H1 (cell line): Measurements from ENCODE around the gene GADD45GIP1. TPM values are rescaled to one million over a fixed set of nuclear protein-coding genes. Genes with fewer than 3 reads are reported as not detected.

ENCODE experiments used
- CTCF ChIA-PET: fragments of 300-600 bp; sonication (Branson Sonifier 250); formaldehyde crosslinking; loops from one replicate; lab custom pipeline; 2021; ENCODE audit not compliant: partially characterized antibody; lab: Charles Lee
- POLR2A ChIA-PET: fragments of 300-600 bp; sonication (Branson Sonifier 250); formaldehyde crosslinking; loops from one replicate; lab custom pipeline; 2021; ENCODE audit warnings: inconsistent platforms; ENCODE audit not compliant: partially characterized antibody; lab: Charles Lee
- DNase-seq, 2 experiments: peaks; one replicate each; pipeline versions ENCODE4 v3.0.0 to v3.0.0-alpha.2; 2010 to 2022; ENCODE audit warnings: low spot score in 2 of 2, low read depth in 1 of 2, mixed read lengths in 1 of 2
- FAIRE-seq: peaks from 2 replicates; lab custom pipeline; 2011; peaks lifted over from hg19 to GRCh38; lab: Jason Lieb, UNC
- H2AFZ ChIP-seq: 2 replicates; pipeline ENCODE4 v1.8.1; 2012; ENCODE audit warnings: low read length, inconsistent platforms
- H2AK5ac ChIP-seq: 2 replicates; pipeline ENCODE4 v1.6.1; 2013; ENCODE audit warnings: low read depth, low read length
- H2BK120ac ChIP-seq: replicated peaks from 2 replicates; pipeline ENCODE3; 2013; ENCODE audit warnings: low read depth, low read length, inconsistent platforms
- H2BK12ac ChIP-seq: 2 replicates; pipeline ENCODE4 v1.6.1; 2013; ENCODE audit warnings: low read depth, low read length
- H2BK15ac ChIP-seq: 2 replicates; pipeline ENCODE4 v1.6.1; 2013; ENCODE audit warnings: low read length
- H2BK20ac ChIP-seq: 2 replicates; pipeline ENCODE4 v1.6.1; 2013; ENCODE audit warnings: low read length
- H2BK5ac ChIP-seq: 2 replicates; pipeline ENCODE4 v1.6.1; 2013; ENCODE audit warnings: low read depth, low read length
- H3K14ac ChIP-seq: 2 replicates; pipeline ENCODE4 v1.6.1; 2013; ENCODE audit warnings: inconsistent platforms; ENCODE audit not compliant: insufficient read length
- H3K18ac ChIP-seq: 2 replicates; pipeline ENCODE4 v1.6.1; 2013; ENCODE audit warnings: low read length; ENCODE audit errors: extremely low read depth
- H3K23ac ChIP-seq: 2 replicates; pipeline ENCODE4 v1.6.1; 2013; ENCODE audit warnings: inconsistent platforms; ENCODE audit not compliant: insufficient read length
- H3K23me2 ChIP-seq: 2 replicates; pipeline ENCODE4 v1.6.1; 2013; ENCODE audit warnings: low read depth, low read length
- H3K27ac ChIP-seq: 2 replicates; pipeline ENCODE4 v1.6.1; 2011; ENCODE audit warnings: low read depth, low read length, inconsistent platforms
- H3K27me3 ChIP-seq, 4 experiments: replicated peaks in 1 of 4; 1 replicate in 1 of 4; 2 replicates in 3 of 4; pipeline versions ENCODE4 v1.6.1 to v1.8.1; 2011 to 2013; ENCODE audit warnings: low read length in 3 of 4, mild to moderate bottlenecking in 3 of 4, inconsistent platforms in 2 of 4, mixed read lengths in 2 of 4, moderate library complexity in 1 of 4; ENCODE audit not compliant: control insufficient read depth in 3 of 4, insufficient read depth in 3 of 4; ENCODE audit errors: extremely low read depth in 1 of 4
- H3K36me3 ChIP-seq, 4 experiments: 2 replicates each; pipeline versions ENCODE4 v1.6.1 to v1.8.1; 2011 to 2013; ENCODE audit warnings: mild to moderate bottlenecking in 4 of 4, low read length in 3 of 4, moderate library complexity in 2 of 4, control low read depth in 1 of 4, inconsistent platforms in 1 of 4; ENCODE audit not compliant: insufficient read depth in 4 of 4, control insufficient read depth in 2 of 4
- H3K4ac ChIP-seq: replicated peaks from 2 replicates; pipeline ENCODE3; 2013; ENCODE audit warnings: low read length, low read depth, mixed read lengths, inconsistent platforms; ENCODE audit not compliant: insufficient read length
- H3K4me1 ChIP-seq, 4 experiments: replicated peaks in 1 of 4; 1 replicate in 1 of 4; 2 replicates in 3 of 4; pipeline versions ENCODE4 v1.6.1 to v1.8.1; 2011 to 2013; ENCODE audit warnings: low read length in 3 of 4, inconsistent platforms in 2 of 4, mixed read lengths in 1 of 4; ENCODE audit not compliant: insufficient read depth in 4 of 4, control insufficient read depth in 3 of 4
- H3K4me2 ChIP-seq, 2 experiments: 2 replicates each; pipeline versions ENCODE4 v1.6.1 to v1.8.1; 2011 to 2013; ENCODE audit warnings: low read depth in 2 of 2, low read length in 2 of 2, control low read depth in 1 of 2, inconsistent platforms in 1 of 2, mild to moderate bottlenecking in 1 of 2; ENCODE audit not compliant: insufficient read depth in 1 of 2
- H3K4me3 ChIP-seq, 4 experiments: fragments of 200-600, 300-600 bp in 1 of 4; sonication (generic), shearing (Covaris generic), sonication (Bioruptor Twin) in 1 of 4; 2 replicates each; pipeline versions ENCODE4 v1.5.1 to v1.8.1; 2011 to 2016; ENCODE audit warnings: low read length in 4 of 4, low read depth in 3 of 4, control low read depth in 2 of 4, inconsistent platforms in 2 of 4, mild to moderate bottlenecking in 2 of 4, mixed read lengths in 1 of 4, moderate library complexity in 1 of 4; ENCODE audit not compliant: insufficient read depth in 2 of 4; ENCODE audit errors: extremely low read depth in 1 of 4
- H3K56ac ChIP-seq: replicated peaks from 2 replicates; pipeline ENCODE3; 2013; ENCODE audit warnings: low read depth, mild to moderate bottlenecking, mixed read lengths, low read length, inconsistent platforms; ENCODE audit not compliant: insufficient read length
- H3K79me1 ChIP-seq: 2 replicates; pipeline ENCODE4 v1.6.1; 2013; ENCODE audit warnings: low read depth, low read length, control low read depth
- H3K79me2 ChIP-seq, 2 experiments: 2 replicates each; pipeline versions ENCODE4 v1.6.1 to v1.8.1; 2012 to 2013; ENCODE audit warnings: low read length in 2 of 2, mild to moderate bottlenecking in 2 of 2, inconsistent platforms in 1 of 2; ENCODE audit not compliant: insufficient read depth in 2 of 2, control insufficient read depth in 1 of 2
- H3K9ac ChIP-seq, 4 experiments: replicated peaks in 1 of 4; 1 replicate in 1 of 4; 2 replicates in 3 of 4; pipeline versions ENCODE4 v1.6.1 to v1.8.1; 2011 to 2013; ENCODE audit warnings: low read depth in 3 of 4, low read length in 3 of 4, control low read depth in 2 of 4, mild to moderate bottlenecking in 2 of 4, moderate library complexity in 2 of 4, inconsistent platforms in 1 of 4; ENCODE audit errors: extremely low read depth in 1 of 4
- H3K9me3 ChIP-seq, 2 experiments: 2 replicates each; pipeline versions ENCODE4 v1.6.1 to v1.8.1; 2012 to 2013; ENCODE audit warnings: mild to moderate bottlenecking in 2 of 2, moderate library complexity in 2 of 2, control low read depth in 1 of 2, inconsistent platforms in 1 of 2, low read depth in 1 of 2, low read length in 1 of 2, mixed read lengths in 1 of 2; ENCODE audit not compliant: insufficient read depth in 2 of 2
- H4K20me1 ChIP-seq, 2 experiments: replicated peaks in 1 of 2; 2 replicates each; pipeline versions ENCODE3 to v1.8.1; 2011 to 2013; ENCODE audit warnings: inconsistent platforms in 2 of 2, low read length in 2 of 2, mild to moderate bottlenecking in 1 of 2; ENCODE audit not compliant: insufficient read depth in 2 of 2, control insufficient read depth in 1 of 2
- H4K5ac ChIP-seq: 2 replicates; pipeline ENCODE4 v1.6.1; 2013; ENCODE audit warnings: low read length, low read depth, mixed read lengths, inconsistent platforms; ENCODE audit not compliant: insufficient read length
- H4K8ac ChIP-seq: 2 replicates; pipeline ENCODE4 v1.8.0; 2013; ENCODE audit warnings: mild to moderate bottlenecking, moderate library complexity, low read length, inconsistent platforms; ENCODE audit not compliant: insufficient read depth; ENCODE audit errors: extremely low read depth
- H4K91ac ChIP-seq: replicated peaks from 2 replicates; pipeline ENCODE3; 2013; ENCODE audit warnings: low read length, mixed read lengths, inconsistent platforms; ENCODE audit not compliant: insufficient read length
- CBX8 ChIP-seq: fragments of 300-800, 300-1000 bp; sonication (generic); IDR thresholded peaks from 2 replicates; pipeline ENCODE4 v1.7.1; 2016; ENCODE audit warnings: low read depth, low read length, borderline replicate concordance
- RNF2 ChIP-seq: fragments of 200-900, 300-1000 bp; sonication (generic); IDR thresholded peaks from 2 replicates; pipeline ENCODE4 v1.7.1; 2016; ENCODE audit warnings: borderline replicate concordance, low read depth, mild to moderate bottlenecking, antibody characterized with exemption, low read length; ENCODE audit not compliant: poor library complexity, severe bottlenecking; ENCODE audit errors: missing control alignments
- WGBS, 2 experiments: shearing (Covaris generic) in 1 of 2; methylation state at CpG; one replicate each; pipeline versions ENCODE4 v1.1.6 to v1.1.7; 2013 to 2015; ENCODE audit warnings: low lambda C conversion rate in 2 of 2, mixed read lengths in 2 of 2, inconsistent platforms in 1 of 2, low coverage in 1 of 2, missing lambda C conversion rate in 1 of 2; ENCODE audit not compliant: insufficient replicate concordance in 2 of 2, insufficient coverage in 1 of 2, insufficient read length in 1 of 2; ENCODE audit errors: extremely low coverage in 1 of 2, missing lambda C conversion rate in 1 of 2; 5-methylcytosine and 5-hydroxymethylcytosine counted together
- polyA plus RNA-seq, 7 experiments: library from polyadenylated mRNA; depleted of rRNA in 3 of 7; stranded (reverse) in 5 of 7; unstranded in 2 of 7; fragments of >200 nt in 5 of 7; fragments of 200-250 nt in 2 of 7; gene quantifications; 1 replicate in 5 of 7; 2 replicates in 1 of 7; 4 replicates in 1 of 7; pipeline versions ENCODE4 v1.2.1 to v1.2.3, GENCODE V29; 2011 to 2013; ENCODE audit warnings: missing spikeins in 2 of 7, mixed read lengths in 2 of 7
- total RNA-seq: library from RNA; stranded (reverse); fragmentation: NEBNext Ultra II Directional; extraction: Animal tissue kit (Norgen Biotek cat#: 25700); gene quantifications from 2 replicates; pipeline ENCODE4 v1.2.1, GENCODE V29; 2021
- TF ChIP-seq, protein P1 (sequence below): IDR thresholded peaks from 2 replicates; pipeline ENCODE4 v1.6.1; 2012; ENCODE audit warnings: low read length, inconsistent platforms

The GADD45GIP1 gene
- total and polyA plus RNA-seq, 2 of the 8 experiments (the other 6 are each of a cell fraction or from before 2014, with no cell fraction given) = 42.2 to 42.6 TPM

DNA sequence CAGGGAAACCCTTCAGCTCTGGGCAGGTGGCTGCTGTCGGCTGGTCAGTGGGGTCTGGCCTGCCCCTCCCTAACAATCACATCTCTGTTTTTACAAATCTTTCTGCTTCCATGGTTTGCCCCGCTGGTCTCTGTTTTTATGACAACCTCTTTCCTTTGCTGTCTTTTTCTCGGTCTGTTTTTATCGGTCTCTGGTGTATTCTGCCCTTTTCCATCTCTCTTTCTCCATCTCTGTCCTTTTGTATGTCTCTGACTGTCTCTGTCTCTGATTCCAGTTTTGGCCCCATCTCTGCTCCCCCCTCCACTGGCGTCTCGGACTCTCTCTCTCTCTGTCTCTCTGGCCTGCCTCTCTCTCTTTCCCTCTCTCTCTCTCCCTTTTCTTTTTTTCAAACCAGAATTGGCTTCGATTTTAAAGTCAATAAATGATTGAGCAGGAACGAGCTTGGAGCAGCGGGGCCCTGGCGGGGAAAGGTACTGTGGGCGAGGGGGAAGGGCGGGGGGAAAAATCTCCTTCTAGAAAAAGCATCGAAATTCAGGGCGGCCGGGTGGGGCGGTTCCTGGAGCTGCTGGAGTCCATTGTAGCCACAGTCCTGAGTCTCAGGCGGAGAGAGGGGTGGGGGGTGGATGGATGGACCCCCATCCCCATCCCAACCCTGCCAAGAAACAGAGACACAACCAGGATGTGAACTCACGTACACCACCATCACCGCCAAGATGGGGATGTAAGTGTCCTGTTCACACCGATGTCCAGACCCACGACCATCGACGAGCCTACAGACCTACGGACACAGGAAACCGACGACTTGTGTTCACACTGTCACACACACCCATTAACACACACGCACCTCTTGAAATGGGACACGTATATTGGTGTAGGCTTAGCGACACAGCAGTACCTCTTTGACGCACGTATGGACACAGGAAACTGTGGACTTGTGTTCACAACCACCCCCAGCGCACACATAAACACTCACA lies 41.2 kb upstream of the GADD45GIP1 start:
- Histone ChIP-seq H3K79me1 (peaks cover 3% of the 10 kb centered on the region; the same call in 1 of the 2 replicates), H4K5ac (no peak overlapping the region), H2AFZ (no peak overlapping the region), H3K27me3 (peaks cover 52 to 94% (median 81%) of the 10 kb centered on the region in 4 experiments), H4K20me1 (peaks cover 10 to 24% of the 10 kb centered on the region in 2 experiments), H2AK5ac (peak overlapping the region; percentile 20; the same call in 1 of the 2 replicates), H3K9me3 (no peaks in the 10 kb centered on the region), H4K91ac (no peak overlapping the region), H3K56ac (no peak overlapping the region), H3K23me2 (peaks cover 6% of the 10 kb centered on the region; the same call in 1 of the 2 replicates), H2BK5ac (no peak overlapping the region), H3K4ac (no peak overlapping the region), H3K9ac (no peak overlapping the region), H2BK20ac (no peak overlapping the region), H3K4me2 (no peak overlapping the region), H3K18ac (no peak overlapping the region), H3K14ac (no peak overlapping the region), H3K27ac (no peak overlapping the region), H2BK15ac (no peak overlapping the region), H3K36me3 (peaks cover 0 to 8% (median 0%) of the 10 kb centered on the region in 4 experiments; a peak in 1 of 8 replicates), H3K23ac (no peak overlapping the region), H2BK12ac (no peak overlapping the region; the same call in 1 of the 2 replicates), H3K79me2 (no peaks in the 10 kb centered on the region), H4K8ac (no peak overlapping the region), H3K4me3 (no peak overlapping the region), H3K4me1 (peaks cover 0 to 10% (median 6%) of the 10 kb centered on the region in 4 experiments; a peak in 5 of 7 replicates), H2BK120ac (no peak overlapping the region)
- WGBS, 2 experiments = 89% methylated on average over 23 of the region's 32 CpGs; no CpG with 5 or more reads in 1 of the 2 experiments
- TF ChIP-seq CBX8 (no peak), RNF2 (peak; percentile 8)
- TF ChIP-seq, protein P1, sequence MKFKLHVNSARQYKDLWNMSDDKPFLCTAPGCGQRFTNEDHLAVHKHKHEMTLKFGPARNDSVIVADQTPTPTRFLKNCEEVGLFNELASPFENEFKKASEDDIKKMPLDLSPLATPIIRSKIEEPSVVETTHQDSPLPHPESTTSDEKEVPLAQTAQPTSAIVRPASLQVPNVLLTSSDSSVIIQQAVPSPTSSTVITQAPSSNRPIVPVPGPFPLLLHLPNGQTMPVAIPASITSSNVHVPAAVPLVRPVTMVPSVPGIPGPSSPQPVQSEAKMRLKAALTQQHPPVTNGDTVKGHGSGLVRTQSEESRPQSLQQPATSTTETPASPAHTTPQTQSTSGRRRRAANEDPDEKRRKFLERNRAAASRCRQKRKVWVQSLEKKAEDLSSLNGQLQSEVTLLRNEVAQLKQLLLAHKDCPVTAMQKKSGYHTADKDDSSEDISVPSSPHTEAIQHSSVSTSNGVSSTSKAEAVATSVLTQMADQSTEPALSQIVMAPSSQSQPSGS = no peak
- DNase-seq (no peak), FAIRE-seq (no peak)
- ChIA-PET POLR2A (interaction anchor here (0.9 kb wide), 1 partner anchor 8 kb away, joined by 3 read pairs; no protein-coding TSS in a partner anchor), CTCF (interaction anchor here (0.7 to 4.7 kb wide), 4 partner anchors 15 to 63 kb away, joined by 3 to 23 read pairs (median 6); no protein-coding TSS in a partner anchor)
